ENCODE results near the gene ANKRD34C. TPM values are rescaled to one million over a fixed set of nuclear protein-coding genes. Genes with fewer than 3 reads are reported as not detected.
A peak's percentile ranks its signal among the peaks of the same experiment; 100 is the strongest.

Gene ANKRD34C
- total RNA-seq, 2 donors from 2014 or later = not detected

- H3K4me1 Mint-ChIP-seq (ENCODE audit: low read depth) = peaks cover 8% of the 10 kb centered on the region
Measured at GRCh38 chr15:79292011-79292410, 9.5 kb downstream of the ANKRD34C start.

GRCh38 chr15:79294075-79294474, 11.6 kb downstream of the ANKRD34C start:
- peaks cover 12% of the 10 kb centered on the region for H3K27me3 Mint-ChIP-seq (ENCODE audit: low read depth)
- H3K36me3 Mint-ChIP-seq (ENCODE audit: insufficient read depth in 2 of 2) = no peaks in the 10 kb centered on the region
- no peaks in the 10 kb centered on the region for H3K9me3 Mint-ChIP-seq
- no peak for DNase-seq
- peaks cover 8% of the 10 kb centered on the region for H3K4me1 Mint-ChIP-seq (ENCODE audit: low read depth)
- no peak overlapping the region for H3K27ac Mint-ChIP-seq
- ATAC-seq (replicated peaks in 1 of 2) = no peak
- no peak overlapping the region for H3K4me3 Mint-ChIP-seq

More at GRCh38 chr15:79292011-79292410, 9.5 kb downstream of the ANKRD34C start:
- H3K27ac Mint-ChIP-seq = no peak overlapping the region
- H3K27me3 Mint-ChIP-seq (ENCODE audit: low read depth) = peaks cover 23% of the 10 kb centered on the region
- no peaks in the 10 kb centered on the region for H3K36me3 Mint-ChIP-seq (ENCODE audit: insufficient read depth in 2 of 2)
- no peaks in the 10 kb centered on the region for H3K9me3 Mint-ChIP-seq
- no peak overlapping the region for H3K4me3 Mint-ChIP-seq
- DNase-seq = no peak
- no peak for ATAC-seq (replicated peaks in 1 of 2)

GRCh38 chr15:79296583-79296982, 14.1 kb downstream of the ANKRD34C start:
- ATAC-seq (replicated peaks in 1 of 2) = no peak

GRCh38 chr15:79299126-79299840, 16.8 kb downstream of the ANKRD34C start:
- Mint-ChIP-seq H3K4me3 (no peak overlapping the region), H3K27me3 (ENCODE audit: low read depth) (peaks cover 22% of the 10 kb centered on the region), H3K4me1 (ENCODE audit: low read depth) (no peaks in the 10 kb centered on the region), H3K9me3 (no peaks in the 10 kb centered on the region), H3K27ac (no peak overlapping the region), H3K36me3 (ENCODE audit: insufficient read depth in 2 of 2) (no peaks in the 10 kb centered on the region)
- no peak for ATAC-seq (replicated peaks in 1 of 2)
- no peak for DNase-seq

More at GRCh38 chr15:79296583-79296982, 14.1 kb downstream of the ANKRD34C start:
- no peaks in the 10 kb centered on the region for H3K9me3 Mint-ChIP-seq
- no peaks in the 10 kb centered on the region for H3K4me1 Mint-ChIP-seq (ENCODE audit: low read depth)
- no peak overlapping the region for H3K27ac Mint-ChIP-seq
- no peaks in the 10 kb centered on the region for H3K36me3 Mint-ChIP-seq (ENCODE audit: insufficient read depth in 2 of 2)
- no peak overlapping the region for H3K4me3 Mint-ChIP-seq
- peaks cover 5% of the 10 kb centered on the region for H3K27me3 Mint-ChIP-seq (ENCODE audit: low read depth)
- peak in 1 of 2 donors; percentile 4 for DNase-seq

- no peaks in the 10 kb centered on the region for H3K36me3 Mint-ChIP-seq (ENCODE audit: insufficient read depth in 2 of 2)
- H3K9me3 Mint-ChIP-seq = no peaks in the 10 kb centered on the region
- H3K4me1 Mint-ChIP-seq (ENCODE audit: low read depth) = no peaks in the 10 kb centered on the region
- H3K4me3 Mint-ChIP-seq = no peak overlapping the region
- ATAC-seq (replicated peaks in 1 of 2) (no peak), DNase-seq (no peak)
- H3K27me3 Mint-ChIP-seq (ENCODE audit: low read depth) = peaks cover 27% of the 10 kb centered on the region
- H3K27ac Mint-ChIP-seq = no peak overlapping the region
Measured at GRCh38 chr15:79299841-79300235, 17.3 kb downstream of the ANKRD34C start.

- H3K27me3 Mint-ChIP-seq (ENCODE audit: low read depth) = peaks cover 58% of the 10 kb centered on the region
- no peak overlapping the region for H3K27ac Mint-ChIP-seq
- DNase-seq = no peak
- no peak for ATAC-seq (replicated peaks in 1 of 2)
- H3K4me1 Mint-ChIP-seq (ENCODE audit: low read depth) = peaks cover 24% of the 10 kb centered on the region
- H3K36me3 Mint-ChIP-seq (ENCODE audit: insufficient read depth in 2 of 2) = peaks cover 0 to 1% of the 10 kb centered on the region in 2 donors
- H3K9me3 Mint-ChIP-seq = no peaks in the 10 kb centered on the region
- no peak overlapping the region for H3K4me3 Mint-ChIP-seq
Measured at GRCh38 chr15:79307251-79307650, 24.7 kb downstream of the ANKRD34C start.

GRCh38 chr15:79308874-79309273, 26.4 kb downstream of the ANKRD34C start:
- Mint-ChIP-seq H3K27ac (no peak overlapping the region), H3K4me3 (no peak overlapping the region)

GRCh38 chr15:79310612-79310984, 28.1 kb downstream of the ANKRD34C start:
- H3K4me1 Mint-ChIP-seq (ENCODE audit: low read depth) = peaks cover 44% of the 10 kb centered on the region
- no peak overlapping the region for H3K27ac Mint-ChIP-seq
- ATAC-seq (replicated peaks in 1 of 2) (peak; percentile 52 to 56), DNase-seq (no peak)
- H3K27me3 Mint-ChIP-seq (ENCODE audit: low read depth) = peaks cover 34% of the 10 kb centered on the region
- no peaks in the 10 kb centered on the region for H3K9me3 Mint-ChIP-seq
- H3K4me3 Mint-ChIP-seq = peak overlapping the region; percentile 88 to 91
- H3K36me3 Mint-ChIP-seq (ENCODE audit: insufficient read depth in 2 of 2) = peaks cover 8% of the 10 kb centered on the region in 2 donors

More at GRCh38 chr15:79308874-79309273, 26.4 kb downstream of the ANKRD34C start:
- Mint-ChIP-seq H3K4me1 (ENCODE audit: low read depth) (peaks cover 40% of the 10 kb centered on the region), H3K27me3 (ENCODE audit: low read depth) (peaks cover 50% of the 10 kb centered on the region), H3K36me3 (ENCODE audit: insufficient read depth in 2 of 2) (peaks cover 3 to 4% of the 10 kb centered on the region in 2 donors), H3K9me3 (no peaks in the 10 kb centered on the region)
- DNase-seq = no peak
- ATAC-seq (replicated peaks in 1 of 2) = no peak

- ATAC-seq (replicated peaks in 1 of 2) (peak; percentile 99), DNase-seq (peak; percentile 88)
- H3K36me3 Mint-ChIP-seq (ENCODE audit: insufficient read depth in 2 of 2) = peaks cover 8 to 10% of the 10 kb centered on the region in 2 donors
- H3K4me1 Mint-ChIP-seq (ENCODE audit: low read depth) = peaks cover 45% of the 10 kb centered on the region
- no peaks in the 10 kb centered on the region for H3K9me3 Mint-ChIP-seq
- H3K4me3 Mint-ChIP-seq = peak within 1 kb of the TSS; percentile 88 to 91
- H3K27me3 Mint-ChIP-seq (ENCODE audit: low read depth) = peaks cover 29% of the 10 kb centered on the region
- H3K27ac Mint-ChIP-seq = peak within 1 kb of the TSS; percentile 12
Measured at GRCh38 chr15:79310985-79311900, 28.7 kb downstream of the ANKRD34C start, which contains the start of gene TMED3. TMED3 (plus strand) TSS chr15:79311112; CDS start chr15:79311250, 138 bp downstream.

- Mint-ChIP-seq H3K27ac (peak overlapping the region; percentile 12), H3K36me3 (ENCODE audit: insufficient read depth in 2 of 2) (peaks cover 8 to 16% of the 10 kb centered on the region in 2 donors), H3K4me3 (peak overlapping the region; percentile 88 to 91), H3K27me3 (ENCODE audit: low read depth) (peaks cover 29% of the 10 kb centered on the region), H3K4me1 (ENCODE audit: low read depth) (peaks cover 49% of the 10 kb centered on the region), H3K9me3 (no peaks in the 10 kb centered on the region)
- DNase-seq = no peak
- ATAC-seq (replicated peaks in 1 of 2) = no peak
Measured at GRCh38 chr15:79311901-79312553, 29.5 kb downstream of the ANKRD34C start.

- ATAC-seq (replicated peaks in 1 of 2) (no peak), DNase-seq (no peak)
- no peak overlapping the region for H3K4me3 Mint-ChIP-seq
- H3K27me3 Mint-ChIP-seq (ENCODE audit: low read depth) = peaks cover 12% of the 10 kb centered on the region
- H3K4me1 Mint-ChIP-seq (ENCODE audit: low read depth) = peaks cover 40% of the 10 kb centered on the region
- no peak overlapping the region for H3K27ac Mint-ChIP-seq
- peaks cover 14 to 30% of the 10 kb centered on the region in 2 donors for H3K36me3 Mint-ChIP-seq (ENCODE audit: insufficient read depth in 2 of 2)
- H3K9me3 Mint-ChIP-seq = no peaks in the 10 kb centered on the region
Measured at GRCh38 chr15:79314186-79314585, 31.7 kb downstream of the ANKRD34C start.

- ATAC-seq (replicated peaks in 1 of 2) (no peak), DNase-seq (no peak)
- peaks cover 6% of the 10 kb centered on the region for H3K27me3 Mint-ChIP-seq (ENCODE audit: low read depth)
- H3K36me3 Mint-ChIP-seq (ENCODE audit: insufficient read depth in 2 of 2) = peaks cover 14 to 30% of the 10 kb centered on the region in 2 donors
- H3K4me1 Mint-ChIP-seq (ENCODE audit: low read depth) = peaks cover 40% of the 10 kb centered on the region
- no peak overlapping the region for H3K27ac Mint-ChIP-seq
- no peaks in the 10 kb centered on the region for H3K9me3 Mint-ChIP-seq
- H3K4me3 Mint-ChIP-seq = no peak overlapping the region
Measured at GRCh38 chr15:79314811-79315210, 32.3 kb downstream of the ANKRD34C start.
